IPS DF 4.7 (cell line): ENCODE measurements around the gene UBD.

ENCODE experiments used
- DNase-seq: peaks from one replicate; pipeline ENCODE4 v3.0.0-alpha.2; 2013; ENCODE audit warnings: low spot score; ENCODE audit errors: extremely low read depth

UBD gene

GRCh38 chr6:29524044-29524443 lies 35.5 kb downstream of the UBD start:
- DNase-seq: no peak

GRCh38 chr6:29522227-29522626 lies 37.3 kb downstream of the UBD start:
- DNase-seq: no peak

- DNase-seq: no peak
Observed at GRCh38 chr6:29521006-29521680, 38.4 kb downstream of the UBD start.

GRCh38 chr6:29520232-29520631 lies 39.3 kb downstream of the UBD start:
- DNase-seq: no peak

- DNase-seq: no peak
Observed at GRCh38 chr6:29519291-29520010, 40.1 kb downstream of the UBD start.

- no peak for DNase-seq
Observed at GRCh38 chr6:29517728-29518440, 41.6 kb downstream of the UBD start.

- DNase-seq: no peak
Observed at GRCh38 chr6:29517245-29517644, 42.3 kb downstream of the UBD start.

GRCh38 chr6:29516108-29516507 lies 43.4 kb downstream of the UBD start:
- DNase-seq: no peak

- DNase-seq: no peak
Observed at GRCh38 chr6:29510746-29511300, 48.7 kb downstream of the UBD start.

- DNase-seq: no peak
Observed at GRCh38 chr6:29510202-29510601, 49.3 kb downstream of the UBD start.

GRCh38 chr6:29509711-29510110 lies 49.8 kb downstream of the UBD start:
- DNase-seq: no peak

GRCh38 chr6:29509239-29509638 lies 50.3 kb downstream of the UBD start:
- DNase-seq: no peak

GRCh38 chr6:29507319-29507718 lies 52.2 kb downstream of the UBD start:
- no peak for DNase-seq

GRCh38 chr6:29506446-29507067 lies 53.0 kb downstream of the UBD start:
- DNase-seq: no peak

GRCh38 chr6:29505808-29506207 lies 53.7 kb downstream of the UBD start:
- DNase-seq: no peak
